DOHH2 (cell line): ENCODE results near the gene OXSR1.

ENCODE experiments used
- H3F3A ChIP-seq: fragments of 200-600 bp; sonication (generic), shearing (Covaris generic); 2 replicates; pipeline ENCODE4 v1.6.0; 2016; ENCODE audit warnings: antibody characterized with exemption, mild to moderate bottlenecking; ENCODE audit not compliant: control insufficient read depth, insufficient read depth
- H3K27ac ChIP-seq: fragments of 200-600 bp; sonication (generic); 2 replicates; pipeline ENCODE4 v1.5.1; 2014; ENCODE audit warnings: low read depth, mild to moderate bottlenecking, low read length, moderate library complexity
- H3K27me3 ChIP-seq: fragments of 200-600 bp; sonication (generic); 2 replicates; pipeline ENCODE4 v1.6.1; 2014; ENCODE audit warnings: mild to moderate bottlenecking, low read length, mixed read lengths; ENCODE audit not compliant: control insufficient read depth
- H3K36me3 ChIP-seq: fragments of 200-600 bp; sonication (generic); 2 replicates; pipeline ENCODE4 v1.6.1; 2014; ENCODE audit warnings: mild to moderate bottlenecking, low read length, moderate library complexity, mixed read lengths; ENCODE audit not compliant: control insufficient read depth
- H3K4me1 ChIP-seq: fragments of 200-600 bp; sonication (generic); 2 replicates; pipeline ENCODE4 v1.6.1; 2014; ENCODE audit warnings: mild to moderate bottlenecking, low read length, mixed read lengths; ENCODE audit not compliant: control insufficient read depth
- H3K4me2 ChIP-seq: fragments of 200-600 bp; sonication (generic); 2 replicates; pipeline ENCODE4 v1.6.0; 2014; ENCODE audit warnings: mild to moderate bottlenecking, low read length, moderate library complexity
- H3K4me3 ChIP-seq: fragments of 200-600 bp; sonication (generic); 2 replicates; pipeline ENCODE4 v1.5.1; 2014; ENCODE audit warnings: mild to moderate bottlenecking, low read length, mixed read lengths
- H3K79me2 ChIP-seq: fragments of 200-600 bp; sonication (generic); 2 replicates; pipeline ENCODE4 v1.6.1; 2014; ENCODE audit warnings: mild to moderate bottlenecking, low read length, mixed read lengths; ENCODE audit not compliant: control insufficient read depth
- H3K9me2 ChIP-seq: fragments of 200-600 bp; sonication (generic); replicated peaks from 2 replicates; pipeline ENCODE4 v1.6.1; 2014; ENCODE audit warnings: mild to moderate bottlenecking, low read length, mixed read lengths; ENCODE audit not compliant: control insufficient read depth
- H3K9me3 ChIP-seq: fragments of 200-600 bp; sonication (generic); 2 replicates; pipeline ENCODE4 v1.6.1; 2014; ENCODE audit warnings: antibody characterized with exemption, low read length, mixed read lengths; ENCODE audit not compliant: control insufficient read depth, insufficient read depth
- H4K20me1 ChIP-seq: fragments of 200-600 bp; sonication (generic); 2 replicates; pipeline ENCODE4 v1.6.0; 2014; ENCODE audit warnings: low read depth, mild to moderate bottlenecking, antibody characterized with exemption, low read length, moderate library complexity; ENCODE audit not compliant: control insufficient read depth, insufficient read depth
- CTCF ChIP-seq: fragments of 200-600 bp; sonication (generic); IDR thresholded peaks from one replicate; pipeline ENCODE4 v1.5.1; 2014; ENCODE audit warnings: antibody characterized with exemption, mild to moderate bottlenecking, low read depth, low read length; ENCODE audit not compliant: poor library complexity, severe bottlenecking
- EZH2phosphoT487 ChIP-seq: fragments of 200-600 bp; sonication (generic); IDR thresholded peaks from 2 replicates; pipeline ENCODE4 v1.6.1; 2017; ENCODE audit warnings: borderline replicate concordance, mild to moderate bottlenecking, antibody characterized with exemption, low read length, moderate library complexity, mixed read lengths

OXSR1 gene

GRCh38 chr3:38136777-38137614 lies 28.3 kb upstream of the OXSR1 start, which contains the start of gene ACAA1:
Gene ACAA1, minus strand, starts transcription at chr3:38137127. Its CDS starts 92 bp downstream, at chr3:38137035.
- Histone ChIP-seq H3K79me2 (peaks cover 48% of the 10 kb centered on the region), H3K4me1 (peaks cover 35% of the 10 kb centered on the region), H4K20me1 (peaks cover 3% of the 10 kb centered on the region; the same call in 1 of the 2 replicates), H3K9me2 (no peaks in the 10 kb centered on the region), H3K27me3 (no peaks in the 10 kb centered on the region), H3K4me3 (peak within 1 kb of the TSS; percentile 90), H3F3A (no peaks in the 10 kb centered on the region), H3K4me2 (peak within 1 kb of the TSS; percentile 94), H3K27ac (peak within 1 kb of the TSS; percentile 37), H3K36me3 (peaks cover 68% of the 10 kb centered on the region), H3K9me3 (no peaks in the 10 kb centered on the region)
- no peak for TF ChIP-seq CTCF
- TF ChIP-seq EZH2phosphoT487 = no peak

- Histone ChIP-seq H3K27me3 (no peaks in the 10 kb centered on the region), H3K9me3 (no peaks in the 10 kb centered on the region), H4K20me1 (0 out of 2 replicates have a peak, but pooled peaks cover 3% of the 10 kb centered on the region), H3K36me3 (peaks cover 67% of the 10 kb centered on the region), H3K4me3 (peak overlapping the region; percentile 90), H3K27ac (peak overlapping the region; percentile 37), H3K9me2 (no peaks in the 10 kb centered on the region), H3F3A (0 out of 2 replicates have a peak, but pooled peaks cover 2% of the 10 kb centered on the region), H3K4me2 (peak overlapping the region; percentile 65), H3K4me1 (peaks cover 35% of the 10 kb centered on the region), H3K79me2 (peaks cover 48% of the 10 kb centered on the region)
- no peak for TF ChIP-seq EZH2phosphoT487
- TF ChIP-seq CTCF = no peak
These were observed 27.6 kb upstream of the OXSR1 start for GRCh38 chr3:38137615-38138348.

- H4K20me1 ChIP-seq = 0 out of 2 replicates have a peak, but pooled peaks cover 3% of the 10 kb centered on the region
- 0 out of 2 replicates have a peak, but pooled peaks cover 2% of the 10 kb centered on the region for H3F3A ChIP-seq
- peaks cover 59% of the 10 kb centered on the region for H3K36me3 ChIP-seq
- H3K27ac ChIP-seq = peak within 1 kb of the TSS; percentile 37
- H3K9me3 ChIP-seq = no peaks in the 10 kb centered on the region
- peak within 1 kb of the TSS; percentile 65 for H3K4me2 ChIP-seq
- no peaks in the 10 kb centered on the region for H3K27me3 ChIP-seq
- H3K9me2 ChIP-seq = no peaks in the 10 kb centered on the region
- H3K4me3 ChIP-seq = peak within 1 kb of the TSS; percentile 90
- peaks cover 38% of the 10 kb centered on the region for H3K4me1 ChIP-seq
- peaks cover 48% of the 10 kb centered on the region for H3K79me2 ChIP-seq
- TF ChIP-seq EZH2phosphoT487 (no peak), CTCF (no peak)
These were observed 26.8 kb upstream of the OXSR1 start, which contains the start of gene MYD88 for GRCh38 chr3:38138349-38139190. Gene MYD88, plus strand, starts transcription at chr3:38138661. Its CDS starts 40 bp downstream, at chr3:38138701.
